Neural cell (in vitro differentiated cells): Measurements from ENCODE around the gene PADI2.

Experiments
- EP300 ChIP-seq: fragments of 450-650 bp; conservative IDR thresholded peaks from 2 replicates; pipeline ENCODE4 v1.6.1; 2014; ENCODE audit warnings: antibody characterized with exemption, mild to moderate bottlenecking, moderate library complexity; ENCODE audit not compliant: poor library complexity, severe bottlenecking
- EZH2 ChIP-seq: fragments of 200-600, 300-800 bp; shearing (Covaris generic), sonication (generic); IDR thresholded peaks from 2 replicates; pipeline ENCODE4 v1.6.1; 2014; ENCODE audit warnings: antibody characterized with exemption, low read length, borderline replicate concordance, mild to moderate bottlenecking; ENCODE audit not compliant: insufficient read depth, poor library complexity, severe bottlenecking
- MXI1 ChIP-seq: fragments of 450-650 bp; conservative IDR thresholded peaks from 2 replicates; pipeline ENCODE4 v1.6.1; 2014; ENCODE audit warnings: antibody characterized with exemption, mild to moderate bottlenecking; ENCODE audit not compliant: poor library complexity, severe bottlenecking
- POLR2AphosphoS5 ChIP-seq: IDR thresholded peaks from 2 replicates; pipeline ENCODE4 v1.6.1; 2012
- RAD21 ChIP-seq: fragments of 450-650 bp; conservative IDR thresholded peaks from 2 replicates; pipeline ENCODE4 v1.6.1; 2014; ENCODE audit warnings: antibody characterized with exemption, mild to moderate bottlenecking, moderate library complexity
- REST ChIP-seq: IDR thresholded peaks from 2 replicates; pipeline ENCODE4 v1.6.1; 2012; ENCODE audit warnings: borderline replicate concordance
- TAF1 ChIP-seq: IDR thresholded peaks from 2 replicates; pipeline ENCODE4 v1.6.1; 2012; ENCODE audit warnings: low read depth
- TF ChIP-seq, protein P1 (sequence below): fragments of 450-650 bp; IDR thresholded peaks from 2 replicates; pipeline ENCODE4 v1.5.1; 2014; ENCODE audit warnings: antibody characterized with exemption, mild to moderate bottlenecking, moderate library complexity; ENCODE audit not compliant: poor library complexity, severe bottlenecking

DNA sequence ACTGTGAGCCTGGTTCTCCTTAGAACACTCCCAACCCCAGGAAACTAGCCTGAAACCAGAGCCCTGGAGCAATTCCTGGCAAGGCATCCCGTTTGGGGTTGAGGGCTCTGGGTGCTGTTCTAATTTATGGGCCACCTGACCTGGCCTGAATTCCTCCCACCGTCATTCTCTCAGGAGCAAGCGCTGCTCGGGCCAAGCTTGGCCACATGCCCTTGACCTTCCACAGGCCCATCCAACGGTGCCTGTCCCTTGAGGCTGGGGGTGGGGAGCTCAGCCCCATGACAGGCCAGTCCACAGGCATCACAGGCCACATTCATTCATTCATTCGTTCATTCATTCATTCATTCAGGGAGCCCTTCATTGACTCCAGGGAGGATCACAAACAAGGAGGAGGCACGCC, 5.3 kb downstream of the PADI2 start:
- TF ChIP-seq, protein P1, sequence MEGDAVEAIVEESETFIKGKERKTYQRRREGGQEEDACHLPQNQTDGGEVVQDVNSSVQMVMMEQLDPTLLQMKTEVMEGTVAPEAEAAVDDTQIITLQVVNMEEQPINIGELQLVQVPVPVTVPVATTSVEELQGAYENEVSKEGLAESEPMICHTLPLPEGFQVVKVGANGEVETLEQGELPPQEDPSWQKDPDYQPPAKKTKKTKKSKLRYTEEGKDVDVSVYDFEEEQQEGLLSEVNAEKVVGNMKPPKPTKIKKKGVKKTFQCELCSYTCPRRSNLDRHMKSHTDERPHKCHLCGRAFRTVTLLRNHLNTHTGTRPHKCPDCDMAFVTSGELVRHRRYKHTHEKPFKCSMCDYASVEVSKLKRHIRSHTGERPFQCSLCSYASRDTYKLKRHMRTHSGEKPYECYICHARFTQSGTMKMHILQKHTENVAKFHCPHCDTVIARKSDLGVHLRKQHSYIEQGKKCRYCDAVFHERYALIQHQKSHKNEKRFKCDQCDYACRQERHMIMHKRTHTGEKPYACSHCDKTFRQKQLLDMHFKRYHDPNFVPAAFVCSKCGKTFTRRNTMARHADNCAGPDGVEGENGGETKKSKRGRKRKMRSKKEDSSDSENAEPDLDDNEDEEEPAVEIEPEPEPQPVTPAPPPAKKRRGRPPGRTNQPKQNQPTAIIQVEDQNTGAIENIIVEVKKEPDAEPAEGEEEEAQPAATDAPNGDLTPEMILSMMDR = no peak
- TF ChIP-seq EZH2 (no peak), MXI1 (no peak), POLR2AphosphoS5 (no peak), RAD21 (no peak), REST (no peak), EP300 (no peak), TAF1 (no peak)
